ENCODE data around the gene SLC35F3. TPM values are rescaled to one million over a fixed set of nuclear protein-coding genes. Genes with fewer than 3 reads are reported as not detected.

SLC35F3 gene
- total and polyA plus RNA-seq, 9 of the 15 experiments (the other 6 are each of a cell fraction or from before 2014, with no cell fraction given) = 0.04 to 0.07 (median 0.04) TPM; not detected in 6

DNA sequence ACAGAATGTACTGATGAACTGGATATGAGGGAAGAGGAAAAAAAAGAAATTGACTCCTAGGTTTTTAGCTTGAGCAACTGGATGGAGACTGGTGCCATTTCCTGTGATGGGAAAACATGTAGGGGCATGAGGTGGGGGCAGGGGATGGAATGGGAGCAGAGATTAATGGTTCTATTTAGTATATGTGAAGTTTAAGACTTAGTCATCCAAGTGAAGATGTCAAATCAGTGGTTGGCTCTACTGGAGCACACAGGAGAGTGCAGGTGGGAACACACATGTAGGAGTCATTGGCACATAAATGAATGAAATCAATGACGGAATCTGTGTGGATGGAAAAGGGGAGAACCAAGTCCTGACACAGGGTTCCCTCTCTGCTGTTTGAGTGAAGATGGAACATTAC is 244.3 kb downstream of the SLC35F3 start (continued):
- TF ChIP-seq, protein P1, sequence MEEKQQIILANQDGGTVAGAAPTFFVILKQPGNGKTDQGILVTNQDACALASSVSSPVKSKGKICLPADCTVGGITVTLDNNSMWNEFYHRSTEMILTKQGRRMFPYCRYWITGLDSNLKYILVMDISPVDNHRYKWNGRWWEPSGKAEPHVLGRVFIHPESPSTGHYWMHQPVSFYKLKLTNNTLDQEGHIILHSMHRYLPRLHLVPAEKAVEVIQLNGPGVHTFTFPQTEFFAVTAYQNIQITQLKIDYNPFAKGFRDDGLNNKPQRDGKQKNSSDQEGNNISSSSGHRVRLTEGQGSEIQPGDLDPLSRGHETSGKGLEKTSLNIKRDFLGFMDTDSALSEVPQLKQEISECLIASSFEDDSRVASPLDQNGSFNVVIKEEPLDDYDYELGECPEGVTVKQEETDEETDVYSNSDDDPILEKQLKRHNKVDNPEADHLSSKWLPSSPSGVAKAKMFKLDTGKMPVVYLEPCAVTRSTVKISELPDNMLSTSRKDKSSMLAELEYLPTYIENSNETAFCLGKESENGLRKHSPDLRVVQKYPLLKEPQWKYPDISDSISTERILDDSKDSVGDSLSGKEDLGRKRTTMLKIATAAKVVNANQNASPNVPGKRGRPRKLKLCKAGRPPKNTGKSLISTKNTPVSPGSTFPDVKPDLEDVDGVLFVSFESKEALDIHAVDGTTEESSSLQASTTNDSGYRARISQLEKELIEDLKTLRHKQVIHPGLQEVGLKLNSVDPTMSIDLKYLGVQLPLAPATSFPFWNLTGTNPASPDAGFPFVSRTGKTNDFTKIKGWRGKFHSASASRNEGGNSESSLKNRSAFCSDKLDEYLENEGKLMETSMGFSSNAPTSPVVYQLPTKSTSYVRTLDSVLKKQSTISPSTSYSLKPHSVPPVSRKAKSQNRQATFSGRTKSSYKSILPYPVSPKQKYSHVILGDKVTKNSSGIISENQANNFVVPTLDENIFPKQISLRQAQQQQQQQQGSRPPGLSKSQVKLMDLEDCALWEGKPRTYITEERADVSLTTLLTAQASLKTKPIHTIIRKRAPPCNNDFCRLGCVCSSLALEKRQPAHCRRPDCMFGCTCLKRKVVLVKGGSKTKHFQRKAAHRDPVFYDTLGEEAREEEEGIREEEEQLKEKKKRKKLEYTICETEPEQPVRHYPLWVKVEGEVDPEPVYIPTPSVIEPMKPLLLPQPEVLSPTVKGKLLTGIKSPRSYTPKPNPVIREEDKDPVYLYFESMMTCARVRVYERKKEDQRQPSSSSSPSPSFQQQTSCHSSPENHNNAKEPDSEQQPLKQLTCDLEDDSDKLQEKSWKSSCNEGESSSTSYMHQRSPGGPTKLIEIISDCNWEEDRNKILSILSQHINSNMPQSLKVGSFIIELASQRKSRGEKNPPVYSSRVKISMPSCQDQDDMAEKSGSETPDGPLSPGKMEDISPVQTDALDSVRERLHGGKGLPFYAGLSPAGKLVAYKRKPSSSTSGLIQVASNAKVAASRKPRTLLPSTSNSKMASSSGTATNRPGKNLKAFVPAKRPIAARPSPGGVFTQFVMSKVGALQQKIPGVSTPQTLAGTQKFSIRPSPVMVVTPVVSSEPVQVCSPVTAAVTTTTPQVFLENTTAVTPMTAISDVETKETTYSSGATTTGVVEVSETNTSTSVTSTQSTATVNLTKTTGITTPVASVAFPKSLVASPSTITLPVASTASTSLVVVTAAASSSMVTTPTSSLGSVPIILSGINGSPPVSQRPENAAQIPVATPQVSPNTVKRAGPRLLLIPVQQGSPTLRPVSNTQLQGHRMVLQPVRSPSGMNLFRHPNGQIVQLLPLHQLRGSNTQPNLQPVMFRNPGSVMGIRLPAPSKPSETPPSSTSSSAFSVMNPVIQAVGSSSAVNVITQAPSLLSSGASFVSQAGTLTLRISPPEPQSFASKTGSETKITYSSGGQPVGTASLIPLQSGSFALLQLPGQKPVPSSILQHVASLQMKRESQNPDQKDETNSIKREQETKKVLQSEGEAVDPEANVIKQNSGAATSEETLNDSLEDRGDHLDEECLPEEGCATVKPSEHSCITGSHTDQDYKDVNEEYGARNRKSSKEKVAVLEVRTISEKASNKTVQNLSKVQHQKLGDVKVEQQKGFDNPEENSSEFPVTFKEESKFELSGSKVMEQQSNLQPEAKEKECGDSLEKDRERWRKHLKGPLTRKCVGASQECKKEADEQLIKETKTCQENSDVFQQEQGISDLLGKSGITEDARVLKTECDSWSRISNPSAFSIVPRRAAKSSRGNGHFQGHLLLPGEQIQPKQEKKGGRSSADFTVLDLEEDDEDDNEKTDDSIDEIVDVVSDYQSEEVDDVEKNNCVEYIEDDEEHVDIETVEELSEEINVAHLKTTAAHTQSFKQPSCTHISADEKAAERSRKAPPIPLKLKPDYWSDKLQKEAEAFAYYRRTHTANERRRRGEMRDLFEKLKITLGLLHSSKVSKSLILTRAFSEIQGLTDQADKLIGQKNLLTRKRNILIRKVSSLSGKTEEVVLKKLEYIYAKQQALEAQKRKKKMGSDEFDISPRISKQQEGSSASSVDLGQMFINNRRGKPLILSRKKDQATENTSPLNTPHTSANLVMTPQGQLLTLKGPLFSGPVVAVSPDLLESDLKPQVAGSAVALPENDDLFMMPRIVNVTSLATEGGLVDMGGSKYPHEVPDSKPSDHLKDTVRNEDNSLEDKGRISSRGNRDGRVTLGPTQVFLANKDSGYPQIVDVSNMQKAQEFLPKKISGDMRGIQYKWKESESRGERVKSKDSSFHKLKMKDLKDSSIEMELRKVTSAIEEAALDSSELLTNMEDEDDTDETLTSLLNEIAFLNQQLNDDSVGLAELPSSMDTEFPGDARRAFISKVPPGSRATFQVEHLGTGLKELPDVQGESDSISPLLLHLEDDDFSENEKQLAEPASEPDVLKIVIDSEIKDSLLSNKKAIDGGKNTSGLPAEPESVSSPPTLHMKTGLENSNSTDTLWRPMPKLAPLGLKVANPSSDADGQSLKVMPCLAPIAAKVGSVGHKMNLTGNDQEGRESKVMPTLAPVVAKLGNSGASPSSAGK (IDR thresholded peaks at IDR 0.05) = no peak
- TF ChIP-seq EHMT2 (IDR thresholded peaks at IDR 0.05) (no peak), NRF1 (conservative IDR thresholded peaks at IDR 0.05 in 1 of 2, IDR thresholded peaks at IDR 0.05 in 1 of 2) (no peak), ZNF217 (CRISPR knock-in tag; IDR thresholded peaks at IDR 0.05) (no peak), SNIP1 (IDR thresholded peaks at IDR 0.05; ENCODE audit: low read depth) (no peak), KDM5B (IDR thresholded peaks at IDR 0.05; ENCODE audit: insufficient replicate concordance, low read depth, low read length) (no peak), ZNF408 (CRISPR knock-in tag; IDR thresholded peaks at IDR 0.05; ENCODE audit: low read depth) (no peak)

All from K562 (cell line).